AG04450 (cell line): ENCODE data around the gene CNEP1R1. TPM values are rescaled to one million over a fixed set of nuclear protein-coding genes. Genes with fewer than 3 reads are reported as not detected.

Experiments used
- CTCF ChIA-PET: fragments of 300-600, 350-600 bp; formaldehyde crosslinking; extraction: SDS; loops from one replicate; lab custom pipeline; 2022; ENCODE audit warnings: antibody characterized with exemption, inconsistent platforms; lab: Charles Lee
- POLR2A ChIA-PET: fragments of 350-600 bp; formaldehyde crosslinking; extraction: SDS; loops from one replicate; lab custom pipeline; 2021; ENCODE audit warnings: antibody characterized with exemption, inconsistent platforms; lab: Yijun Ruan, JAX
- DNase-seq: peaks from one replicate; pipeline ENCODE4 v3.0.0-alpha.2; 2011; ENCODE audit warnings: low read depth, low spot score
- H3K27ac ChIP-seq: one replicate; pipeline ENCODE4 v1.5.1; 2012; ENCODE audit warnings: low read depth, low read length, control low read depth
- H3K27me3 ChIP-seq: one replicate; pipeline ENCODE4 v1.6.0; 2012; ENCODE audit warnings: low read length; ENCODE audit not compliant: control insufficient read depth, insufficient read depth
- H3K4me3 ChIP-seq: 2 replicates; pipeline ENCODE4 v1.5.1; 2011; ENCODE audit warnings: mild to moderate bottlenecking, low read depth, low read length, control low read depth
- H3K9me3 ChIP-seq: 2 replicates; pipeline ENCODE4 v1.5.1; 2012; ENCODE audit warnings: low read length; ENCODE audit not compliant: control insufficient read depth, insufficient read depth
- polyA plus RNA-seq: library from polyadenylated mRNA; depleted of rRNA; stranded (reverse); fragments of >200 nt; gene quantifications from 2 replicates; pipeline ENCODE4 v1.2.3, GENCODE V29; 2011
- TF ChIP-seq, protein P1 (sequence below): IDR thresholded peaks from 2 replicates; pipeline ENCODE4 v1.5.1; 2011; ENCODE audit warnings: low read depth, low read length, control low read depth, inconsistent platforms

CNEP1R1 gene
- polyA plus RNA-seq, 1 experiment: 33.0 TPM

DNA sequence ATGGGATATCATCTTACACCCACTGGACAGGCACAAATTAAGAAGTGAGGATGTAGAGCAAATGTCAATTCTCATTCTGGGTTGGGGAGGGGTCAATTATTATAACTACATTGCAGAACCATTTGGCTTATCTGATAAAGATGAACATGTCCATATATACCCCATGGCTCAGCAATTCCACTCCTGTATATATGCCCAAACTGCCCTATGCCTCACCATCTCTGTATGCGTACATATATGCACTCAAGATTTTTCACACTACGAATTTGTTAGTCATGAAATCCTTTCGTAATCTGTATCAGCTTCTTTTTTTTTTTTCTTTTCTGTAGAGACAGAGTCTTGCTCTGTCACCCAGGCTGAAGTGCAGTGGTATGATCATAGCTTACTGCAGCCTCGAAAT, 20.8 kb upstream of the CNEP1R1 start:
- Histone ChIP-seq H3K27me3 (no peaks in the 10 kb centered on the region), H3K4me3 (no peak overlapping the region), H3K9me3 (no peaks in the 10 kb centered on the region), H3K27ac (no peak overlapping the region)
- ChIA-PET POLR2A (no interaction called here), CTCF (interaction anchor here (1.8 kb wide), 1 partner anchor 21 kb away, joined by 13 read pairs; the partner anchor contains the start of gene CNEP1R1)
- no peak for DNase-seq
- TF ChIP-seq, protein P1, sequence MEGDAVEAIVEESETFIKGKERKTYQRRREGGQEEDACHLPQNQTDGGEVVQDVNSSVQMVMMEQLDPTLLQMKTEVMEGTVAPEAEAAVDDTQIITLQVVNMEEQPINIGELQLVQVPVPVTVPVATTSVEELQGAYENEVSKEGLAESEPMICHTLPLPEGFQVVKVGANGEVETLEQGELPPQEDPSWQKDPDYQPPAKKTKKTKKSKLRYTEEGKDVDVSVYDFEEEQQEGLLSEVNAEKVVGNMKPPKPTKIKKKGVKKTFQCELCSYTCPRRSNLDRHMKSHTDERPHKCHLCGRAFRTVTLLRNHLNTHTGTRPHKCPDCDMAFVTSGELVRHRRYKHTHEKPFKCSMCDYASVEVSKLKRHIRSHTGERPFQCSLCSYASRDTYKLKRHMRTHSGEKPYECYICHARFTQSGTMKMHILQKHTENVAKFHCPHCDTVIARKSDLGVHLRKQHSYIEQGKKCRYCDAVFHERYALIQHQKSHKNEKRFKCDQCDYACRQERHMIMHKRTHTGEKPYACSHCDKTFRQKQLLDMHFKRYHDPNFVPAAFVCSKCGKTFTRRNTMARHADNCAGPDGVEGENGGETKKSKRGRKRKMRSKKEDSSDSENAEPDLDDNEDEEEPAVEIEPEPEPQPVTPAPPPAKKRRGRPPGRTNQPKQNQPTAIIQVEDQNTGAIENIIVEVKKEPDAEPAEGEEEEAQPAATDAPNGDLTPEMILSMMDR: no peak

DNA sequence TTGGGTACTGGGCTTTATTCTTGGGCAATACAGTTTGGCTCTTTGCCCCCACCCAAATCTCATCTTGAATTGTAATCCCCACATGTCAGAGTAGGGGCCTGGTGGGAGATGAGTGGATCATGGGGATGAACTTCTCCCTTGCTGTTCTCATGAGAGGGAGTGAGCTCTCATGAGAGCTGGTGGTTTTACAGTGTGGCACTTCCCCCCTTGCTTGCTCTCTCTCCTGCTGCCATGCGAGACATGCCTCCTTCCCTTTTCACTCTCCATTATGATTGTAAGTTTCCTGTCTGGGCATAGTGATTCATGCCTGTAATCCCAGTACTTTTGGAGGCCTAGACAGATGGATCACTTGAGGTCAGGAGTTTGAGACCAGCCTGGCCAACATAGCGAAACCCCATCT, 18.1 kb upstream of the CNEP1R1 start:
- Histone ChIP-seq H3K9me3 (no peaks in the 10 kb centered on the region), H3K27me3 (no peaks in the 10 kb centered on the region), H3K27ac (no peak overlapping the region), H3K4me3 (no peak overlapping the region)
- TF ChIP-seq, protein P1: no peak
- CTCF ChIA-PET: no interaction called here
- POLR2A ChIA-PET: no interaction called here
- no peak for DNase-seq

DNA sequence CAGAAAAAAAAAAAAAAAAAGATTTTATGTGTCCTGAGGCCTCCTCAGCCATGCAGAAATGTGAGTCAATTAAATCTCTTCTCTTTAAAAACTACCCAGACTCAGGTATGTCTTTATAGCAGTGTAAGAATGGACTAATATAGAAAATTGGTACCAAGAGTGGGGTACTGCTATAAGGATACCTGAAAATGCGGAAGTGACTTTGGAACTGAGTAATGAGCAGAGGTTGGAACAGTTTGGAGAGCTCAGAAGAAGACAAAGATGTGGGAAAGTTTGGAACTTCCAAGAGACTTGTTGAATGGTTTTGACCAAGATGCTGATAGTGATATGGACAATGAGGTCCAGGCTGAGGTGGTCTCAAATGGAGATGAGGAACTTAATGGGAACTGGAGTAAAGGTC, 17.3 kb upstream of the CNEP1R1 start:
- no peak overlapping the region for H3K4me3 ChIP-seq
- TF ChIP-seq, protein P1: no peak
- no peak overlapping the region for H3K27ac ChIP-seq
- no peaks in the 10 kb centered on the region for H3K27me3 ChIP-seq
- ChIA-PET CTCF (no interaction called here), POLR2A (no interaction called here)
- DNase-seq: no peak
- H3K9me3 ChIP-seq: no peaks in the 10 kb centered on the region

DNA sequence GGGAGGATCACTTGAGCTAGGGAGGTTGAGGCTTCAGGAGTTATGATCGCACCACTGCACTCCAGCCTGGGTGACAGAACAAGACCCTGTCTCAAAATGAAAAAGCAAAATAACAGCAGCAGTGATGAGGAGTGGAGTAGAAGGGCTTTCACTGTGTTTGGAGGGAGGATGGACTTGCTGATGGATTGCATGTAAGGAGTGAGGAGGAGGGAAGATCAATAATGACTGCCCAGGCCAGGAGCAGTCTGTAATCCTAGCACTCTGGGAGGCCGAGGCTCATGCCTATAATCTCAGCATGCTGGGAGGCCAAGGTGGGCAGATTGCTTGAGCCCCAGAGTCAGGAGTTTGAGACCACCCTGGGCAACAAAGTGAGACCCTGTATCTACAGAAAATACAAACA, 14.8 kb upstream of the CNEP1R1 start:
- DNase-seq: no peak

DNA sequence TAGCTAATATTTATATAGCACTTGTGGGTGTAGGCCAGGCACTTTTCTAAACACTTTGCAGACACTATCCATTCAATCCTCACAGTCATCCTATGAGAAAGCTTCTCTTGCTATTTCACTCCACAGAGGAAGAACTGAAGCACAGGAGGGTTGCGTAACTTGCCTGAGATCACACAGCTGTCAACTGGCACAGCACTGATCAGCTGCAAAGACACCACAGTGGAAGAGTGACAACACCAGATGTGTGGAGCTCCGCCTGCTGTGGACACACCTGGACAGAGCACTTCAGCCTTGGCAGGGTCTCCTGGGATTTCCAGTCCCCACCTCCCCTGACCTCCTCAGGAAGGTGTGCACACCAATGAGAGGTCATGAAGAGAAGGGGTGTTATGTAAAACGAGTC, 13.3 kb upstream of the CNEP1R1 start:
- POLR2A ChIA-PET: no interaction called here
- TF ChIP-seq, protein P1: no peak
- H3K27me3 ChIP-seq: no peaks in the 10 kb centered on the region
- no peak overlapping the region for H3K27ac ChIP-seq
- no peak overlapping the region for H3K4me3 ChIP-seq
- CTCF ChIA-PET: interaction anchor here (0.5 to 7.1 kb wide), 4 partner anchors 14 to 795 kb away, joined by 4 to 53 read pairs (median 6); partner anchors contain the start of gene CNEP1R1
- H3K9me3 ChIP-seq: no peaks in the 10 kb centered on the region
- DNase-seq: no peak

More for the DNA sequence above, 14.8 kb upstream of the CNEP1R1 start:
- ChIA-PET CTCF (interaction anchor here (7.1 kb wide), 1 partner anchor 15 kb away, joined by 53 read pairs; the partner anchor contains the start of gene CNEP1R1), POLR2A (no interaction called here)
- Histone ChIP-seq H3K4me3 (no peak overlapping the region), H3K9me3 (no peaks in the 10 kb centered on the region), H3K27ac (no peak overlapping the region), H3K27me3 (no peaks in the 10 kb centered on the region)
- TF ChIP-seq, protein P1: no peak
